GM12878 (cell line): ENCODE results near the gene TNP2. TPM values are rescaled to one million over a fixed set of nuclear protein-coding genes. Genes with fewer than 3 reads are reported as not detected.

Experiments used
- CEBPB ChIP-seq, 2 experiments: fragments of 150-350 bp in 1 of 2; IDR thresholded peaks; 2 replicates each; pipeline ENCODE4 v1.6.1; 2012 to 2014; ENCODE audit warnings: low read depth in 2 of 2, low read length in 2 of 2, borderline replicate concordance in 1 of 2, inconsistent platforms in 1 of 2
- CUX1 ChIP-seq: IDR thresholded peaks from 2 replicates; pipeline ENCODE4 v1.6.1; 2012; ENCODE audit warnings: improper control_type of control experiment, low read depth, low read length; ENCODE audit not compliant: insufficient replicate concordance
- MTA2 ChIP-seq: fragments of 450-650 bp; IDR thresholded peaks from 2 replicates; pipeline ENCODE4 v1.6.1; 2016; ENCODE audit warnings: low read depth, mild to moderate bottlenecking, moderate library complexity
- MYB ChIP-seq: fragments of 150-350 bp; IDR thresholded peaks from 2 replicates; pipeline ENCODE4 v1.6.1; 2014; ENCODE audit warnings: mild to moderate bottlenecking, low read depth, low read length, borderline replicate concordance
- NR2C2 ChIP-seq: IDR thresholded peaks from 2 replicates; pipeline ENCODE4 v1.6.1; 2011; ENCODE audit warnings: borderline replicate concordance, low read depth; ENCODE audit not compliant: control insufficient read depth, insufficient read length
- POU2F2 ChIP-seq: IDR thresholded peaks from 3 replicates; pipeline ENCODE4 v1.6.1; 2011; ENCODE audit warnings: low read depth, mild to moderate bottlenecking, low read length, borderline replicate concordance
- PRDM15 ChIP-seq: fragments of 450-650 bp; formaldehyde crosslinking; IDR thresholded peaks from 2 replicates; pipeline ENCODE4 v1.4.0; 2020; ENCODE audit warnings: mild to moderate bottlenecking, moderate library complexity
- RB1 ChIP-seq: fragments of 450-650 bp; formaldehyde crosslinking; IDR thresholded peaks from 2 replicates; pipeline ENCODE4 v1.6.1; 2017; ENCODE audit warnings: mild to moderate bottlenecking, borderline replicate concordance
- RELB ChIP-seq: fragments of 450-650 bp; IDR thresholded peaks from 2 replicates; pipeline ENCODE4 v1.6.1; 2017; ENCODE audit warnings: low read depth, mild to moderate bottlenecking, moderate library complexity
- RUNX3 ChIP-seq: IDR thresholded peaks from 2 replicates; pipeline ENCODE4 v1.6.1; 2012; ENCODE audit warnings: low read length, inconsistent platforms
- SMC3 ChIP-seq: IDR thresholded peaks from 2 replicates; pipeline ENCODE4 v1.6.1; 2011; ENCODE audit warnings: low read length, improper control_type of control experiment, borderline replicate concordance
- TCF3 ChIP-seq: IDR thresholded peaks from 2 replicates; pipeline ENCODE4 v1.6.1; 2012; ENCODE audit warnings: low read depth, mild to moderate bottlenecking, low read length, borderline replicate concordance; ENCODE audit not compliant: insufficient read depth
- polyA plus RNA-seq, 11 experiments: library from polyadenylated mRNA; depleted of rRNA in 4 of 11; unstranded in 6 of 11; stranded (reverse) in 5 of 11; fragments of >200 nt; fragmentation: Nextera tagmentation in 4 of 11; fragmentation: Illumina TruSeq in 1 of 11; extraction: Ambion mirVana in 4 of 11; extraction: Trizol in 1 of 11; gene quantifications; 1 replicate in 1 of 11; 2 replicates in 10 of 11; pipeline versions ENCODE4 v1.2.1 to v1.2.3, GENCODE V29; 2011 to 2016; ENCODE audit warnings: inconsistent platforms in 2 of 11, missing spikeins in 2 of 11, low read depth in 1 of 11
- total RNA-seq, 4 experiments: library from RNA; depleted of rRNA in 3 of 4; stranded (reverse); fragments of >200 nt in 3 of 4; fragmentation: Illumina TruSeq in 1 of 4; extraction: Trizol in 1 of 4; gene quantifications; 2 replicates each; pipeline versions ENCODE4 v1.2.1 to v1.2.3, GENCODE V29; 2013 to 2021
- TF ChIP-seq, protein P1 (sequence below): IDR thresholded peaks from 2 replicates; pipeline ENCODE4 v1.6.1; 2011; ENCODE audit warnings: mild to moderate bottlenecking, low read depth, low read length, moderate library complexity; ENCODE audit not compliant: insufficient replicate concordance

Gene TNP2
- total and polyA plus RNA-seq, 10 of the 15 experiments (the other 5 are each of a cell fraction or from before 2014, with no cell fraction given): not detected

GRCh38 chr16:11224096-11224893, 44.8 kb downstream of the TNP2 start (continued):
- no peak for TF ChIP-seq PRDM15 (CRISPR knock-in tag)
- TF ChIP-seq MYB: no peak
- no peak for TF ChIP-seq MTA2
- no peak for TF ChIP-seq RB1
- TF ChIP-seq NR2C2: no peak
- TF ChIP-seq SMC3: no peak; the same call in 1 of the 2 replicates
- TF ChIP-seq CUX1: no peak
- no peak for TF ChIP-seq RELB
- TF ChIP-seq TCF3: peak; percentile 61; the same call in 1 of the 2 replicates
- TF ChIP-seq, protein P1, sequence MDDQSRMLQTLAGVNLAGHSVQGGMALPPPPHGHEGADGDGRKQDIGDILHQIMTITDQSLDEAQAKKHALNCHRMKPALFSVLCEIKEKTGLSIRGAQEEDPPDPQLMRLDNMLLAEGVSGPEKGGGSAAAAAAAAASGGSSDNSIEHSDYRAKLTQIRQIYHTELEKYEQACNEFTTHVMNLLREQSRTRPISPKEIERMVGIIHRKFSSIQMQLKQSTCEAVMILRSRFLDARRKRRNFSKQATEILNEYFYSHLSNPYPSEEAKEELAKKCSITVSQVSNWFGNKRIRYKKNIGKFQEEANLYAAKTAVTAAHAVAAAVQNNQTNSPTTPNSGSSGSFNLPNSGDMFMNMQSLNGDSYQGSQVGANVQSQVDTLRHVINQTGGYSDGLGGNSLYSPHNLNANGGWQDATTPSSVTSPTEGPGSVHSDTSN: no peak
- TF ChIP-seq POU2F2: no peak
- no peak for TF ChIP-seq RUNX3
- no peak for TF ChIP-seq CEBPB (IDR thresholded peaks at IDR 0.05; ENCODE audit: borderline replicate concordance in 1 of 2, low read depth in 2 of 2, low read length in 2 of 2)
